Measurements from ENCODE around the gene DYNAP.

The DYNAP gene

GRCh38 chr18:54590945-54591344, at the start of gene DYNAP:
DYNAP (plus strand) TSS chr18:54591245; CDS start chr18:54591283, 38 bp downstream.
- no peak within 1 kb of the TSS for H3K4me3 ChIP-seq (ENCODE audit: low read depth, low read length)
- DNase-seq (ENCODE audit: low read depth) = no peak
- TF ChIP-seq POLR2A (IDR thresholded peaks at IDR 0.05; ENCODE audit: extremely low read depth, insufficient read length) (no peak), MAX (IDR thresholded peaks at IDR 0.05; ENCODE audit: low read depth, low read length) (no peak), MYC (IDR thresholded peaks at IDR 0.05; ENCODE audit: low read depth, low read length) (no peak), CTCF (IDR thresholded peaks at IDR 0.05; ENCODE audit: low read depth, low read length) (no peak)

- no peak overlapping the region for H3K4me3 ChIP-seq (ENCODE audit: low read depth, low read length)
- DNase-seq (ENCODE audit: low read depth) = no peak
- TF ChIP-seq POLR2A (IDR thresholded peaks at IDR 0.05; ENCODE audit: extremely low read depth, insufficient read length) = no peak
- TF ChIP-seq MAX (IDR thresholded peaks at IDR 0.05; ENCODE audit: low read depth, low read length) = no peak
- no peak for TF ChIP-seq MYC (IDR thresholded peaks at IDR 0.05; ENCODE audit: low read depth, low read length)
- TF ChIP-seq CTCF (IDR thresholded peaks at IDR 0.05; ENCODE audit: low read depth, low read length) = no peak
Measured at GRCh38 chr18:54551590-54551989, 39.5 kb upstream of the DYNAP start.

DNA sequence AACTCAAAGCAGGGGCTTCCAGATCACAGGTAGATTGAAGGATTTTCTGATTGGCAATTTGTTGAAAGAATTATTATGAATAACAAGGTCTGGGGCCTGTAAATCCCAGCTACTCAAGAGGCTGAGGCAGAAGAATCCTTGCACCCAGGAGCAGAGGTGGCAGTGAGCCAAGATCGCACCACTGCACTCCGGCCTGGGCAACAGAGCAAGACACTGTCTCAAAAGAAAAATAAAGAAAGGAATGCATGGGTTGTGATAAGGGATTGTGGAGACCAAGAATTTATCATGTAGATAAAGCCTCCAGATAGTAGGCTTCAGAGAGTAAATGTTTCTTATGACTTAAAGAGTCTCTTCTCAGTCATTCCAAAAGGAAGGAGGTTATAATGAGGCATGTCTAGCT, 35.8 kb upstream of the DYNAP start:
- H3K4me3 ChIP-seq (ENCODE audit: low read depth, low read length) = no peak overlapping the region
- no peak for DNase-seq (ENCODE audit: low read depth)
- TF ChIP-seq MAX (IDR thresholded peaks at IDR 0.05; ENCODE audit: low read depth, low read length) (no peak), CTCF (IDR thresholded peaks at IDR 0.05; ENCODE audit: low read depth, low read length) (no peak), POLR2A (IDR thresholded peaks at IDR 0.05; ENCODE audit: extremely low read depth, insufficient read length) (no peak), MYC (IDR thresholded peaks at IDR 0.05; ENCODE audit: low read depth, low read length) (no peak)

DNA sequence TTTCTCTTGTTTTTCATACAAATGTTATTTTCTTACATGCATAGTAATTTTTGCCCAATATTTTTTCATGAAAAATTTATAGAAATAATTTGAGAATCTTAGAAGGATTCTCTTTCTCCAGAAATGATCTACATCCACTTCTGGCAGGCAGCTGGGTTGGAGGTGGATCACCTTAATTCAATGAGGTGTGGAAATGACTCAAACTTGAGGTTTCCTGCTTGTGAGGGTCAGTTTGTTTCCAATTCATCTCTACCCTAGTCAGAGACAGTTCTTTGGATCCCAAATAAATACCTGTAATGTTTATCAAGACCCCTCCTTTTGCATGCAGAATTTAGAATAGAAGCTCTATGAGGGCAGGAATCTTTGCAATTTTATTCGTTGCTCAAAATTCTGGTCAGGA, 35.0 kb upstream of the DYNAP start:
- H3K4me3 ChIP-seq (ENCODE audit: low read depth, low read length) = no peak overlapping the region
- no peak for TF ChIP-seq POLR2A (IDR thresholded peaks at IDR 0.05; ENCODE audit: extremely low read depth, insufficient read length)
- TF ChIP-seq MAX (IDR thresholded peaks at IDR 0.05; ENCODE audit: low read depth, low read length) = no peak
- TF ChIP-seq MYC (IDR thresholded peaks at IDR 0.05; ENCODE audit: low read depth, low read length) = no peak
- TF ChIP-seq CTCF (IDR thresholded peaks at IDR 0.05; ENCODE audit: low read depth, low read length) = no peak
- no peak for DNase-seq (ENCODE audit: low read depth)

DNA sequence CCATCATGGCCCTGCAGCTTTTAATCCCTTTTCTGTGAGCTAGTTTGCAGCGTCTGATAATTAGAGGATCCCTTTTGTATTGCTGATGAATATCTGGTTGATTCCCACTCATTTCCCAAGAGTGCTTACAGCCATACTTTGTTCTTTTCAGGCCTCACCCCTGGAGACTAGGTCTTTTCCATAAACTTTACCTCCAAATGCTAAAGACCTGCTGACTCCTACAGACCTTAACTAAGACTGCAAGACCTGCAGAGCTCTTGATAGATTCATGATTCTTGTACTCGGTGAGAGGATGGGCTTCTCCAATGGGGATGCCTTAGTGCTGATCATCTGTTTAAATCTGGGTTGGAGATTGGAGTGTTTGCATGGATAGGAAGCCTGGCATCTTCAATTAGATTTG, 33.1 kb upstream of the DYNAP start:
- TF ChIP-seq MAX (IDR thresholded peaks at IDR 0.05; ENCODE audit: low read depth, low read length) = no peak
- no peak for TF ChIP-seq CTCF (IDR thresholded peaks at IDR 0.05; ENCODE audit: low read depth, low read length)
- no peak for TF ChIP-seq MYC (IDR thresholded peaks at IDR 0.05; ENCODE audit: low read depth, low read length)
- no peak for TF ChIP-seq POLR2A (IDR thresholded peaks at IDR 0.05; ENCODE audit: extremely low read depth, insufficient read length)
- DNase-seq (ENCODE audit: low read depth) = no peak

More for the DNA sequence above, 33.1 kb upstream of the DYNAP start:
- H3K4me3 ChIP-seq (ENCODE audit: low read depth, low read length) = no peak overlapping the region
